ENCODE data around the gene LPO. TPM values are rescaled to one million over a fixed set of nuclear protein-coding genes. Genes with fewer than 3 reads are reported as not detected.

The LPO gene
- total RNA-seq, 4 donors from 2014 or later: 0.27 TPM; not detected in 3

GRCh38 chr17:58268326-58268725, 29.9 kb downstream of the LPO start:
- Histone ChIP-seq H3K4me1 (no peaks in the 10 kb centered on the region), H3K27ac (no peak overlapping the region), H3K9me3 (no peaks in the 10 kb centered on the region), H3K4me3 (replicated peaks in 1 of 3) (no peak overlapping the region), H3K27me3 (no peaks in the 10 kb centered on the region), H3K36me3 (no peaks in the 10 kb centered on the region)
- 87 to 91% methylated on average over 12 of the region's 12 CpGs for WGBS, 2 donors
- TF ChIP-seq POLR2A (IDR thresholded peaks at IDR 0.05): no peak
- TF ChIP-seq CTCF (IDR thresholded peaks at IDR 0.05): no peak
- intact Hi-C loops (cut with DNase I): no loop called here
- no peak for DNase-seq

DNA sequence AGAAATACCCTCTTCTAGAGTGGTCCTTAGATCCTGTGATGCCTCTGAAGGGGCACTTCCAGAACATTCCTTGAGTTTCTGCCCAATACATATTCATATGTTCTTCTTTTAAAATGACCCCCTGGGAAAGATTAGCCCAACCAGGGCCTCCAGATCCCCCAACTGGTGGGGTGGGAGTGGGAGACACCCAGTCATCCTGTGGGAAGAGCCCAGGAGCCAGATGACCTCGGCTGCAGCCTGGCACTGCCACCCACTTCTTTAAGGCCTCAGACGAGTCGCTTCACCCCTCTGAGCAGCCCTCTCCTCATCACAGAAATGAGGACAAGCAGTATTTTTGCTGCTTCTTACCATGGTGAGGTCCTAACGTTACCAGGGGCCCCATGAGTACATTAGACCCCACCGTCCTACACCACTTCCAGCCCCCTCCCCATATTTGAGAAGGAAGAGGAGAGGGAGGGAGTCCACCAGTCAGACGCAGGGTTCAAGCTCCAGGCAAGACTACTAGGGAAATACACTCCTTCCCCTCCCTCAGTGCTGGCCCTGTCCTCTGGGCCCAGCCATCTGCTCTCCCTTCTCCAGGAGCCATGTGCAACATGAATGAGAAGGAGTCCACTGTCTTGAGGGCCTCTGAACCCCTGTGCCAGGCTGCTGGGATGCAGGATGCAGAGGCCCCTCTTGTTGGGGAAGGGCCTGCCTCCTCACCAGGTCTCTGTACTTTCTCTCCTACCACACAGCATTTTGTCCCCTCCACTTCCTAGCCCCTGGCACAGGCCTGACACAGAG, 30.6 kb downstream of the LPO start:
- no peaks in the 10 kb centered on the region for H3K4me1 ChIP-seq
- 79% methylated on average over 6 of the region's 6 CpGs for WGBS, 2 donors
- no peaks in the 10 kb centered on the region for H3K27me3 ChIP-seq
- H3K9me3 ChIP-seq: no peaks in the 10 kb centered on the region
- intact Hi-C loops (cut with DNase I): no loop called here
- no peak for DNase-seq
- TF ChIP-seq POLR2A (IDR thresholded peaks at IDR 0.05) (no peak), CTCF (IDR thresholded peaks at IDR 0.05) (no peak)
- no peaks in the 10 kb centered on the region for H3K36me3 ChIP-seq
- H3K4me3 ChIP-seq (replicated peaks in 1 of 3): no peak overlapping the region
- no peak overlapping the region for H3K27ac ChIP-seq

- intact Hi-C loops (cut with DNase I): no loop called here
- WGBS, 2 donors: 79 to 80% methylated on average over 9 of the region's 9 CpGs
- H3K4me3 ChIP-seq (replicated peaks in 1 of 3): no peak overlapping the region
- no peaks in the 10 kb centered on the region for H3K36me3 ChIP-seq
- TF ChIP-seq POLR2A (IDR thresholded peaks at IDR 0.05) (no peak), CTCF (IDR thresholded peaks at IDR 0.05) (no peak)
- no peak overlapping the region for H3K27ac ChIP-seq
- no peaks in the 10 kb centered on the region for H3K9me3 ChIP-seq
- H3K27me3 ChIP-seq: no peaks in the 10 kb centered on the region
- no peaks in the 10 kb centered on the region for H3K4me1 ChIP-seq
- DNase-seq: no peak
Observed at GRCh38 chr17:58269557-58270291, 31.3 kb downstream of the LPO start.

- intact Hi-C loops (cut with DNase I): no loop called here
- WGBS, 2 donors: 73 to 77% methylated on average over 14 to 15 of the region's 15 CpGs
- no peak for DNase-seq
- Histone ChIP-seq H3K27ac (no peak overlapping the region), H3K27me3 (no peaks in the 10 kb centered on the region), H3K4me1 (no peaks in the 10 kb centered on the region), H3K9me3 (no peaks in the 10 kb centered on the region), H3K36me3 (no peaks in the 10 kb centered on the region), H3K4me3 (replicated peaks in 1 of 3) (no peak overlapping the region)
- TF ChIP-seq CTCF (IDR thresholded peaks at IDR 0.05) (peak in 1 of 6 experiments; percentile 11), POLR2A (IDR thresholded peaks at IDR 0.05) (no peak)
Observed at GRCh38 chr17:58270476-58271215, 32.3 kb downstream of the LPO start.
